NB4 (cell line): Measurements from ENCODE around the gene THOC2.

Experiments used
- CTCF ChIP-seq: IDR thresholded peaks from one replicate; pipeline ENCODE4 v1.5.1; 2012; ENCODE audit warnings: low read depth, low read length
- MYC ChIP-seq: IDR thresholded peaks from 2 replicates; pipeline ENCODE4 v1.6.1; 2011; ENCODE audit warnings: low read depth, low read length
- POLR2A ChIP-seq: IDR thresholded peaks from 2 replicates; pipeline ENCODE4 v1.6.1; 2011; ENCODE audit warnings: mild to moderate bottlenecking; ENCODE audit not compliant: insufficient read length; ENCODE audit errors: extremely low read depth

DNA sequence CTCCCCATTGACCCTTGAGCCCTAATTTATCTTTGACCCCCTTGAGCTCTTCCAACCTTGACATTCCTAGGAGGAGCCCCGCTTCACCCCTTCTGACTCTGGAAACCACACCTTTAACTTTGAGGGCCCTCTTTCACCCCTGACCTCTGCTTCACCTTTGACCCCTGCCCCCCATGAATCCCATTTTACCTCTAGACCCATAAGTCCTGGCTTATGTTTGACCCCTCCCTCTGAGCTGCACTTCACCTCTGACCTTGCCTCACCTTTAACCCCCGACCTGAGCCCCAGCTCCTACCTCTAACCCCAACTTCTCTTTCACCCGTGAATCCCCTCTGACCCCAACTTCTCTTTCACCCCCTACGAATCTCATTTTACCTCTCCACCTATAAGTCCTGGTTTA is 169.7 kb downstream of the THOC2 start:
- TF ChIP-seq POLR2A (no peak), CTCF (no peak), MYC (no peak)
